ENCODE data around the gene NALCN.

DNA sequence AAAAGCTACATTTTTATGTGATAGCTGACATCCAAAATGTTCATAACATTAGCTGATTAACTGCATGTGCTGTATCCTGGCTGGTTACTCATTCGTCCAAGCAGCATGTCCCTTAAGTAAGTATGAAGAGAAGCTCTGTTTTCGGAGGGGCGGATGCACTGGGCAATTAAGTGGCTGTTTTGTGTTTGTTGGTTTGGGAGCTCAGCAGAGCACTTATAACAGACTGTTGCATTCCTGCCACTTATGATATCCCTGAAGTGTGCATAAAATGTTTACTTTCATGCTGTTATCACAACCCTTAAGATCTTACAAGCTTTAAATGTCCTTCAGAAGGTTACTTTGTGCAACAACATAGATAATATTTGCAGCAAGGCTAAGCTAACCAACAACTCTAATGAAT lies 264.1 kb downstream of the NALCN start:
- TF ChIP-seq CTCF (IDR thresholded peaks at IDR 0.05) (no peak), POLR2A (IDR thresholded peaks at IDR 0.05) (no peak)

Measured in right lobe of liver (tissue), 4 donors.